ENCODE results near the gene KRTAP4-3. TPM values are rescaled to one million over a fixed set of nuclear protein-coding genes. Genes with fewer than 3 reads are reported as not detected.

The KRTAP4-3 gene
- total RNA-seq, 1 experiment from 2014 or later: not detected

DNA sequence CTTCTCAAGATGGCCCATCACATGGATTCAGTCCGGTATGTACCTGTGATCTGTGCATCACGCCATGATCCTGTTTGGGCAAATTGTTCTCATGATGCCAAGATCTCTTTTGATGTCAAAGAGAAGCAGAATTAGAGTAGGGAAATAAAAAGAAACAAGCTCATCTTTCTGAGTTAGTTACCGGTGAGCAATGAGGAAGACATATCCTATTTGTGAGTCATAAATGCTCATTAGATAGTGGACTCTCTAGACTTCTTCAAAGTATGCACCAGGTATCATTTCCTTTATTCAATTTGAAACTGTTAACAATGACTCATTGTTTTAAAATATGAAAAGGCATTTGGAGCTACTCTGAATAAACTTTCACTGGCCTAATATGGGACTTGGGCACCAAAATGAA, 36.0 kb downstream of the KRTAP4-3 start (continued):
- TF ChIP-seq, protein P1, sequence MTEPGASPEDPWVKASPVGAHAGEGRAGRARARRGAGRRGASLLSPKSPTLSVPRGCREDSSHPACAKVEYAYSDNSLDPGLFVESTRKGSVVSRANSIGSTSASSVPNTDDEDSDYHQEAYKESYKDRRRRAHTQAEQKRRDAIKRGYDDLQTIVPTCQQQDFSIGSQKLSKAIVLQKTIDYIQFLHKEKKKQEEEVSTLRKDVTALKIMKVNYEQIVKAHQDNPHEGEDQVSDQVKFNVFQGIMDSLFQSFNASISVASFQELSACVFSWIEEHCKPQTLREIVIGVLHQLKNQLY (CRISPR knock-in tag; IDR thresholded peaks at IDR 0.05): no peak
- TF ChIP-seq ZNF396 (CRISPR knock-in tag; IDR thresholded peaks at IDR 0.05; ENCODE audit: borderline replicate concordance) (no peak), FOXP1 (CRISPR knock-in tag; IDR thresholded peaks at IDR 0.05; ENCODE audit: borderline replicate concordance) (no peak), TP53 (CRISPR knock-in tag; IDR thresholded peaks at IDR 0.05) (no peak)

DNA sequence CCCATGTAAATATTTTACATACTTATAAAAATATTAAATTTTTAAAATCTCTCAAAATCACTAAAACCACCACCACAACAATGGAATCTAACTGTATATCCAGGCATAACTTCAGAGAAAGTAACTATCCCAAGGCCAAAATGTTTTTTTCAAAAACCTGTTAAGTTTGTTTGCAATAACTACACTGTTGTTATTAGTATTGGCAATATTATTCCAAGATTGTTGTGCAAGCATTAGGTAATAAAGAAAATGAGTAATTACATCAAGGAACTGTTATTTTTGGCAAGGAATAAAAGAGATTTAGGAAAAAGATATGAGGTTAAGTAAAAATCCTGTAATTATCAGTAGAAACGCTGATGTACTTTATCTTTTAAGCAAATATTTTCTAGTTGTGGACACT, 40.6 kb downstream of the KRTAP4-3 start:
- no peak for DNase-seq (ENCODE audit: low spot score)
- Mint-ChIP-seq H3K27ac (no peak overlapping the region), H3K4me1 (peaks cover 5% of the 10 kb centered on the region), H3K27me3 (ENCODE audit: low read depth) (peaks cover 4% of the 10 kb centered on the region; the same call in 1 of the 2 replicates), H3K9me3 (peaks cover 23% of the 10 kb centered on the region), H3K36me3 (peaks cover 5% of the 10 kb centered on the region), H3K4me3 (no peak overlapping the region)
- no peak for ATAC-seq
- CTCF ChIA-PET: interaction anchor here (0.8 kb wide), 1 partner anchor 164 kb away, joined by 3 read pairs; no protein-coding TSS in a partner anchor
- TF ChIP-seq, protein P1 (CRISPR knock-in tag; IDR thresholded peaks at IDR 0.05): no peak
- TF ChIP-seq, protein P2, sequence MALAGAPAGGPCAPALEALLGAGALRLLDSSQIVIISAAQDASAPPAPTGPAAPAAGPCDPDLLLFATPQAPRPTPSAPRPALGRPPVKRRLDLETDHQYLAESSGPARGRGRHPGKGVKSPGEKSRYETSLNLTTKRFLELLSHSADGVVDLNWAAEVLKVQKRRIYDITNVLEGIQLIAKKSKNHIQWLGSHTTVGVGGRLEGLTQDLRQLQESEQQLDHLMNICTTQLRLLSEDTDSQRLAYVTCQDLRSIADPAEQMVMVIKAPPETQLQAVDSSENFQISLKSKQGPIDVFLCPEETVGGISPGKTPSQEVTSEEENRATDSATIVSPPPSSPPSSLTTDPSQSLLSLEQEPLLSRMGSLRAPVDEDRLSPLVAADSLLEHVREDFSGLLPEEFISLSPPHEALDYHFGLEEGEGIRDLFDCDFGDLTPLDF (CRISPR knock-in tag; IDR thresholded peaks at IDR 0.05): no peak
- TF ChIP-seq NFE2L1 (CRISPR knock-in tag; IDR thresholded peaks at IDR 0.05) (no peak), ZNF232 (CRISPR knock-in tag; IDR thresholded peaks at IDR 0.05) (no peak), JUN (CRISPR knock-in tag; IDR thresholded peaks at IDR 0.05) (no peak), NR3C1 (CRISPR knock-in tag; conservative IDR thresholded peaks at IDR 0.05; ENCODE audit: low read depth) (no peak)
- TF ChIP-seq, protein P3, sequence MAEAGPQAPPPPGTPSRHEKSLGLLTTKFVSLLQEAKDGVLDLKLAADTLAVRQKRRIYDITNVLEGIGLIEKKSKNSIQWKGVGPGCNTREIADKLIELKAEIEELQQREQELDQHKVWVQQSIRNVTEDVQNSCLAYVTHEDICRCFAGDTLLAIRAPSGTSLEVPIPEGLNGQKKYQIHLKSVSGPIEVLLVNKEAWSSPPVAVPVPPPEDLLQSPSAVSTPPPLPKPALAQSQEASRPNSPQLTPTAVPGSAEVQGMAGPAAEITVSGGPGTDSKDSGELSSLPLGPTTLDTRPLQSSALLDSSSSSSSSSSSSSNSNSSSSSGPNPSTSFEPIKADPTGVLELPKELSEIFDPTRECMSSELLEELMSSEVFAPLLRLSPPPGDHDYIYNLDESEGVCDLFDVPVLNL (CRISPR knock-in tag; IDR thresholded peaks at IDR 0.05; ENCODE audit: borderline replicate concordance, low read depth): no peak
- TF ChIP-seq, protein P4, sequence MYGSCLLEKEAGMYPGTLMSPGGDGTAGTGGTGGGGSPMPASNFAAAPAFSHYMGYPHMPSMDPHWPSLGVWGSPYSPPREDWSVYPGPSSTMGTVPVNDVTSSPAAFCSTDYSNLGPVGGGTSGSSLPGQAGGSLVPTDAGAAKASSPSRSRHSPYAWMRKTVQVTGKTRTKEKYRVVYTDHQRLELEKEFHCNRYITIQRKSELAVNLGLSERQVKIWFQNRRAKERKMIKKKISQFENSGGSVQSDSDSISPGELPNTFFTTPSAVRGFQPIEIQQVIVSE (CRISPR knock-in tag; IDR thresholded peaks at IDR 0.05; ENCODE audit: borderline replicate concordance): no peak
- TF ChIP-seq, protein P5, sequence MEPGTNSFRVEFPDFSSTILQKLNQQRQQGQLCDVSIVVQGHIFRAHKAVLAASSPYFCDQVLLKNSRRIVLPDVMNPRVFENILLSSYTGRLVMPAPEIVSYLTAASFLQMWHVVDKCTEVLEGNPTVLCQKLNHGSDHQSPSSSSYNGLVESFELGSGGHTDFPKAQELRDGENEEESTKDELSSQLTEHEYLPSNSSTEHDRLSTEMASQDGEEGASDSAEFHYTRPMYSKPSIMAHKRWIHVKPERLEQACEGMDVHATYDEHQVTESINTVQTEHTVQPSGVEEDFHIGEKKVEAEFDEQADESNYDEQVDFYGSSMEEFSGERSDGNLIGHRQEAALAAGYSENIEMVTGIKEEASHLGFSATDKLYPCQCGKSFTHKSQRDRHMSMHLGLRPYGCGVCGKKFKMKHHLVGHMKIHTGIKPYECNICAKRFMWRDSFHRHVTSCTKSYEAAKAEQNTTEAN (CRISPR knock-in tag; IDR thresholded peaks at IDR 0.05): no peak
- POLR2A ChIA-PET: no interaction called here

DNA sequence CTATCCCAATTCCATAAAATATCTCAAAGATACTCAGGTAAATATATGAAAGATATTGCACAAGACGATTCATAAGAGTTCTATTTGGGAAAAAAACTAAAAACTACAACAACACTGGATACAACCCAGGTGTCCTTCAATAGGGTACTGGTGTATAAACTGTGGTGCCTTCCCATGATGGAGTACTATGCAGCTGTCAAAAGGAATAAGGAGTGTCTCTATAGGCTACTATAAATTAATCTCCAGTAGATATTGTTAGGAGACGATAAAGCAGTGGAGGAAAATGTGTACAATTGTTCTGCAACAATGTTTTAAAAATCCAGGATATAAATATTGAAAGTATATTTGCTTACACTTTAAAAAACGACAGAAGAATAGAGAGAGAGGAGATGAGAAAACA, 41.6 kb downstream of the KRTAP4-3 start:
- TF ChIP-seq GRHL2 (CRISPR knock-in tag; IDR thresholded peaks at IDR 0.05; ENCODE audit: insufficient replicate concordance, severe bottlenecking) (no peak), ZNF219 (CRISPR knock-in tag; IDR thresholded peaks at IDR 0.05; ENCODE audit: borderline replicate concordance) (no peak), TEAD1 (CRISPR knock-in tag; IDR thresholded peaks at IDR 0.05) (no peak), GTF2I (CRISPR knock-in tag; conservative IDR thresholded peaks at IDR 0.05) (no peak), SMAD4 (CRISPR knock-in tag; IDR thresholded peaks at IDR 0.05) (no peak), OVOL2 (CRISPR knock-in tag; IDR thresholded peaks at IDR 0.05; ENCODE audit: borderline replicate concordance) (no peak)
- TF ChIP-seq, protein P6, sequence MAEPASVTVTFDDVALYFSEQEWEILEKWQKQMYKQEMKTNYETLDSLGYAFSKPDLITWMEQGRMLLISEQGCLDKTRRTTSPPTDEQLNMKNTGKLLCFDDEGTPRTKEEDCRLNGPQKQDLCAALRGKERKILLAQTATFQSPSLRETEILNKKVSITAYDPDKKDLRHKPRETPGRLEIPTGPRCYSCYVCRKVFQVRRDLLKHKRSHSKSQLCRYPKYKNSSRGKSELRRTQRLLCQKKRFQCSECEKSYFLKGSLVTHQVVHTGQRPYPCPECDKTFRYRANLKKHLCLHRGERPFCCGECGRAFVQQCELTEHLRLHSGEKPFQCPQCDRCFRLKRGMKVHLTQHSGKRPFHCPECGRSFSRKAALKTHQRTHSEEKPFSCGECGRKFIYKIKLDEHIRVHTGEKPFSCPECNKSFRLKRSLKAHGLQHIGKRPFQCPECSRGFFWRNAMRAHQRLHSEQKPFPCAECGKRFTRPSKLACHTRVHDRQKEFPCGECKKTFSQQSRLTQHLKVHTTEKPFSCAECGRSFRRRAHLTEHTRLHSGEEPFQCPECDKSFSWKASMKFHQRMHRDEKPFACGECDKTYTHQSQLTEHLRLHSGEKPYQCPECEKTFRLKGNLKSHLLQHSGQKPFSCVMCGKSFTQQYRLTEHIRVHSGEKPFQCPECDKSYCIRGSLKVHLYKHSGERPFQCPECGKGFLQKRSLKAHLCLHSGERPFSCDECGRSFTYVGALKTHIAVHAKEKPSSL (CRISPR knock-in tag; conservative IDR thresholded peaks at IDR 0.05): no peak
- ChIA-PET CTCF (interaction anchor here (0.8 kb wide), 1 partner anchor 163 kb away, joined by 3 read pairs; no protein-coding TSS in a partner anchor), POLR2A (no interaction called here)
- Mint-ChIP-seq H3K4me1 (peaks cover 5% of the 10 kb centered on the region), H3K27ac (no peak overlapping the region), H3K36me3 (peaks cover 5% of the 10 kb centered on the region), H3K27me3 (ENCODE audit: low read depth) (peaks cover 4% of the 10 kb centered on the region; the same call in 1 of the 2 replicates), H3K4me3 (no peak overlapping the region), H3K9me3 (peaks cover 29% of the 10 kb centered on the region)
- ATAC-seq (no peak), DNase-seq (ENCODE audit: low spot score) (no peak)

Data from WTC11 (cell line).